ENCODE measurements around the gene ADK. TPM values are rescaled to one million over a fixed set of nuclear protein-coding genes. Genes with fewer than 3 reads are reported as not detected.

The ADK gene
- total and polyA plus RNA-seq, 2 donors (not counting 1 experiment from before 2014, with no cell fraction given) = 25.3 to 47.8 TPM

GRCh38 chr10:74227697-74228424 is 76.8 kb downstream of the ADK start:
- TF ChIP-seq EZH2 (IDR thresholded peaks at IDR 0.05; ENCODE audit: low read length, missing control alignments) = no peak
- TF ChIP-seq, protein P1, sequence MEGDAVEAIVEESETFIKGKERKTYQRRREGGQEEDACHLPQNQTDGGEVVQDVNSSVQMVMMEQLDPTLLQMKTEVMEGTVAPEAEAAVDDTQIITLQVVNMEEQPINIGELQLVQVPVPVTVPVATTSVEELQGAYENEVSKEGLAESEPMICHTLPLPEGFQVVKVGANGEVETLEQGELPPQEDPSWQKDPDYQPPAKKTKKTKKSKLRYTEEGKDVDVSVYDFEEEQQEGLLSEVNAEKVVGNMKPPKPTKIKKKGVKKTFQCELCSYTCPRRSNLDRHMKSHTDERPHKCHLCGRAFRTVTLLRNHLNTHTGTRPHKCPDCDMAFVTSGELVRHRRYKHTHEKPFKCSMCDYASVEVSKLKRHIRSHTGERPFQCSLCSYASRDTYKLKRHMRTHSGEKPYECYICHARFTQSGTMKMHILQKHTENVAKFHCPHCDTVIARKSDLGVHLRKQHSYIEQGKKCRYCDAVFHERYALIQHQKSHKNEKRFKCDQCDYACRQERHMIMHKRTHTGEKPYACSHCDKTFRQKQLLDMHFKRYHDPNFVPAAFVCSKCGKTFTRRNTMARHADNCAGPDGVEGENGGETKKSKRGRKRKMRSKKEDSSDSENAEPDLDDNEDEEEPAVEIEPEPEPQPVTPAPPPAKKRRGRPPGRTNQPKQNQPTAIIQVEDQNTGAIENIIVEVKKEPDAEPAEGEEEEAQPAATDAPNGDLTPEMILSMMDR (conservative IDR thresholded peaks at IDR 0.05 in 1 of 2, IDR thresholded peaks at IDR 0.05 in 1 of 2; ENCODE audit: low read depth in 1 of 2, low read length in 2 of 2) = no peak
- no peak overlapping the region for H3K9ac ChIP-seq (ENCODE audit: insufficient read depth, low read length)
- H3K4me1 ChIP-seq (ENCODE audit: control insufficient read depth, extremely low read depth, insufficient read depth, low read length) = no peaks in the 10 kb centered on the region
- no peak overlapping the region for H3K4me3 ChIP-seq (replicated peaks in 1 of 4; ENCODE audit: control extremely low read depth in 1 of 4, insufficient read depth in 1 of 4, low read depth in 3 of 4, low read length in 4 of 4)
- no peaks in the 10 kb centered on the region for H3K79me2 ChIP-seq (ENCODE audit: control insufficient read depth, insufficient read depth, low read length)
- no peak overlapping the region for H3K27ac ChIP-seq (ENCODE audit: insufficient read depth, low read length)
- H4K20me1 ChIP-seq (ENCODE audit: control insufficient read depth, extremely low read depth, insufficient read depth, low read length) = no peaks in the 10 kb centered on the region
- no peak overlapping the region for H2AFZ ChIP-seq (ENCODE audit: low read length)
- H3K36me3 ChIP-seq (ENCODE audit: control insufficient read depth, insufficient read depth, low read length) = no peaks in the 10 kb centered on the region
- no peak overlapping the region for H3K4me2 ChIP-seq (ENCODE audit: extremely low read depth, insufficient read depth, low read length)
- H3K9me3 ChIP-seq (ENCODE audit: control insufficient read depth, insufficient read depth, low read depth, low read length) = no peaks in the 10 kb centered on the region
- DNase-seq (ENCODE audit: low read depth in 2 of 2) = peak; percentile 24 to 59
- H3K27me3 ChIP-seq (ENCODE audit: control insufficient read depth, insufficient read depth, low read length) = no peaks in the 10 kb centered on the region

GRCh38 chr10:74231375-74231774 is 80.4 kb downstream of the ADK start:
- H3K27ac ChIP-seq (ENCODE audit: insufficient read depth, low read length) = no peak overlapping the region
- no peaks in the 10 kb centered on the region for H3K4me1 ChIP-seq (ENCODE audit: control insufficient read depth, extremely low read depth, insufficient read depth, low read length)
- no peaks in the 10 kb centered on the region for H3K27me3 ChIP-seq (ENCODE audit: control insufficient read depth, insufficient read depth, low read length)
- no peaks in the 10 kb centered on the region for H3K36me3 ChIP-seq (ENCODE audit: control insufficient read depth, insufficient read depth, low read length)
- peak; percentile 55 to 56 for DNase-seq (ENCODE audit: low read depth in 2 of 2)
- TF ChIP-seq, protein P1 (conservative IDR thresholded peaks at IDR 0.05 in 1 of 2, IDR thresholded peaks at IDR 0.05 in 1 of 2; ENCODE audit: low read depth in 1 of 2, low read length in 2 of 2) = no peak
- TF ChIP-seq EZH2 (IDR thresholded peaks at IDR 0.05; ENCODE audit: low read length, missing control alignments) = no peak
- no peaks in the 10 kb centered on the region for H4K20me1 ChIP-seq (ENCODE audit: control insufficient read depth, extremely low read depth, insufficient read depth, low read length)
- H3K9ac ChIP-seq (ENCODE audit: insufficient read depth, low read length) = no peak overlapping the region
- H2AFZ ChIP-seq (ENCODE audit: low read length) = no peak overlapping the region
- no peaks in the 10 kb centered on the region for H3K9me3 ChIP-seq (ENCODE audit: control insufficient read depth, insufficient read depth, low read depth, low read length)
- H3K79me2 ChIP-seq (ENCODE audit: control insufficient read depth, insufficient read depth, low read length) = no peaks in the 10 kb centered on the region
- H3K4me2 ChIP-seq (ENCODE audit: extremely low read depth, insufficient read depth, low read length) = no peak overlapping the region
- H3K4me3 ChIP-seq (replicated peaks in 1 of 4; ENCODE audit: control extremely low read depth in 1 of 4, insufficient read depth in 1 of 4, low read depth in 3 of 4, low read length in 4 of 4) = no peak overlapping the region

DNA sequence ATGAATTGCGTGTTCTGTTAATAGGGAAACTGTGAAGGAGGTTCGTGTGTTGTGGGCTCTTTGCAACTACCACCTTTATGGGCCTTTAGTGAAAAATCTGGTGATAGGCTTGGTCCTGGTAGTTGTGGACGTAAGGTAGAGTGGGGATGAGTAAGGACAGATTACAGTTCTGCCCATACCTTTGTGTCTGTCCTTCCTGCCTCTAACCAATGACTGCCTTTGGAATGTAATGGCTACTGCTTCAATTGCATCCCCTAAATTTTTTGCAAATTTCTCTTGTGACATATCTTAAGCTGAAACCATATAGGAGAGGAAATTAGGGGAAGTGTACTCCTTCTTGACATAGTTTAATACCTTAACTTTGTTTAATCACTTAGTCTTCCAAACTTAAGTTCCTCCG is 82.3 kb downstream of the ADK start:
- no peaks in the 10 kb centered on the region for H3K9me3 ChIP-seq (ENCODE audit: control insufficient read depth, insufficient read depth, low read depth, low read length)
- H3K27ac ChIP-seq (ENCODE audit: insufficient read depth, low read length) = no peak overlapping the region
- H3K4me3 ChIP-seq (replicated peaks in 1 of 4; ENCODE audit: control extremely low read depth in 1 of 4, insufficient read depth in 1 of 4, low read depth in 3 of 4, low read length in 4 of 4) = no peak overlapping the region
- H3K27me3 ChIP-seq (ENCODE audit: control insufficient read depth, insufficient read depth, low read length) = no peaks in the 10 kb centered on the region
- H3K36me3 ChIP-seq (ENCODE audit: control insufficient read depth, insufficient read depth, low read length) = no peaks in the 10 kb centered on the region
- H3K79me2 ChIP-seq (ENCODE audit: control insufficient read depth, insufficient read depth, low read length) = no peaks in the 10 kb centered on the region
- H2AFZ ChIP-seq (ENCODE audit: low read length) = no peak overlapping the region
- H4K20me1 ChIP-seq (ENCODE audit: control insufficient read depth, extremely low read depth, insufficient read depth, low read length) = no peaks in the 10 kb centered on the region
- no peak overlapping the region for H3K9ac ChIP-seq (ENCODE audit: insufficient read depth, low read length)
- H3K4me2 ChIP-seq (ENCODE audit: extremely low read depth, insufficient read depth, low read length) = no peak overlapping the region
- TF ChIP-seq, protein P1 (conservative IDR thresholded peaks at IDR 0.05 in 1 of 2, IDR thresholded peaks at IDR 0.05 in 1 of 2; ENCODE audit: low read depth in 1 of 2, low read length in 2 of 2) = no peak
- no peak for TF ChIP-seq EZH2 (IDR thresholded peaks at IDR 0.05; ENCODE audit: low read length, missing control alignments)
- H3K4me1 ChIP-seq (ENCODE audit: control insufficient read depth, extremely low read depth, insufficient read depth, low read length) = no peaks in the 10 kb centered on the region
- DNase-seq (ENCODE audit: low read depth in 2 of 2) = no peak

Measured in fibroblast of lung (primary cell).